HG02678 (cell line): ENCODE results near the gene CBX2.

Experiments
- ATAC-seq: cut with Tn5 transposase; IDR thresholded peaks from one replicate; pipeline ENCODE4 v1.9.1; 2021; ENCODE audit warnings: mild to moderate bottlenecking, moderate library complexity; ENCODE audit not compliant: unreplicated experiment

The CBX2 gene

DNA sequence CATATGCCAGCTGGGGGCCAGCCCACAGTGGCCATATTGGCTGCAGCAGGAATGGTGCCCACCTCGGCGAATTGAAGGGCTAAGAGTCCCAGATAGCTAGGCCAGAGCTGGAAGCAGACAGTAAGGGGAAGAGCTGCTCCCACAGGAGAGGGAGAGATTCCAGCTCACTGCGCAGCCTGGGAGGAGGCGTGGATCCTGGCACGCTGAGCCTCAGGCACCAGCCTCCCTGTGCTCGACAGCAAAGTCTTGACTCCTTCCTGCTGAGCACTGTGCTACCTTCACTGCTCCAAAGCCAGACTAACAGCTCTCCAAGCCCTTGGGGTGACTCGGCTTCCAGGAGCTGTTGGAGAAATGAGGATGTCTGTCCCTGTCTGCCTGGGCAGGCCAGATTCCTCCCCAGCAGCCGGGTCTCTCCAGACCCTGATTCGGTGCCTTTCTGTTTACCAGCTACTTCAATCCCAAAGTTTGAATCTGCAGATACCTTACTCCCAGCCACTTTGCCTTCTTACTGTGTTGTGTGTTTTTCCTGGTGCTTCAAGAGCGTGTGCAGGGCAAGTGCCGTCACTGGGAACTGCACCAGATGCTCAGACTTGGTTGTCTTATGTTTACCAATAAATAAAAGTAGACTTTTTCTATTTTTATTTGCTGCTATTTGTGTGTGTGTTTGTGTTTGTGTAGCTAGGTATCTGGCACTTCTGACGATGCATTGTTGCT lies 9.1 kb downstream of the CBX2 start:
- no peak for ATAC-seq

DNA sequence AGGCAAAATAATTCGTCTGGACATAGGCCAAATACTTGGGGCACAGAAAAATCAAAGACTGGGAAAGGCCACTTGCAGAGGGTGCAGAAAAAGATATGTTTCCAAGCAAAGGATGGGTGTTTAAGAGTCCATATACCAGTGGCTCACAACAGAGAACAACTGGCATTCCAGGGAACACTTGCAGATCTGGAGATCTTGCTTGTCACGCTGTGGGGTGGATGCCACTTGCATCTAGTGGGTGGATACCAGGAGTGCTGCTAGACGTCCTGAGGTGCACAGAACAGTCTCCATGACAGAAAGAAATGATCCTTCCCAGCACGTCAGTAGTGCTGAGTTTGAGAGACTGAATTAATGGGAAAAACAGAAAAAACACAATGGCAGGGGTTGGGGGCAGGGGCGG lies 10.5 kb downstream of the CBX2 start:
- ATAC-seq: no peak

DNA sequence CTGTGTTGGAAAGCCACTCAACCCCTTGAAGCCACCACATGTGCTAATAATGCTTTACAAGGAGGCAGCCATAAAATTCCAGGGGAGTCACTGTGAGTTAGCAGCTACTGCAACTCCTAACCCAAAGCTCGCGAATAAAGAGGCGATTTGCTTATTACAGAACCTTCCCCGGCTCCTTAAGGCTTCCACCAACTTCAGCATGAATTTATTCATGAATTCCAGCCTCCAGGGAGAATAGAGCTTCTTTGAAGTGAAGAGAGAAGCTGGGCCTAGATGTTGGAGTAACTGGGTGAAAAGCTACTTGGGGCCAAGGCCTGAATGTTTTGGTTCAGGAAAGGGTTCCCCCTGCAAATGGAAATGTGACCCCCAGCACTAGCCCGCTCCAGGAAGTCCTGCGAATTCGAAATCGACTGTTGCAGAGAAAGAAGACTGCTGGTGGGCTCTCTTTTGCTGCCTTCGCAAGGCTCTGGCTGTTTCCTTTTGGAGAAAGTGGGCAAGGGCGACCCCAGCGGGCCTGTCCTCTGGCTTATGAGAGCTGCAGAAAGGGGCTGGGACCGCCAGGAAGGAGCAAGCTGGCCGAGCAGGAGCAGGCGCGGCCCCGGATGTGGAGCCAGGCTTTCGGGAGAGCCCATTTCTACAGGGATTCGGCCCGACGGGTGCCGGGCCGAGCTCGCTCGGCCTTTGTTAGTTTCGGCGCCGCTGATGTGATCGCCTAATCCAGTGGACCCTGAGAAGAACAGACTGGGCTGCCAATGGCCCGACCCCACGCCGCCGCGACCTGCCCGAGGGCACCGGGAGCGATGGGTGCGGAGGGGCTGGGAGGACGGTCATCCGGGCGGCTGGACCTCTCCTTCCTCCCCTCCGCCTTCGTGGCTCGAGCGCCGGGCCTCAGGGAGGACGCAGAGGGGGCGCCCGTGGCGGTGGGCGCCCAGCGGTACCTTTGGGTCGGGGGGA lies 11.3 kb downstream of the CBX2 start:
- no peak for ATAC-seq

DNA sequence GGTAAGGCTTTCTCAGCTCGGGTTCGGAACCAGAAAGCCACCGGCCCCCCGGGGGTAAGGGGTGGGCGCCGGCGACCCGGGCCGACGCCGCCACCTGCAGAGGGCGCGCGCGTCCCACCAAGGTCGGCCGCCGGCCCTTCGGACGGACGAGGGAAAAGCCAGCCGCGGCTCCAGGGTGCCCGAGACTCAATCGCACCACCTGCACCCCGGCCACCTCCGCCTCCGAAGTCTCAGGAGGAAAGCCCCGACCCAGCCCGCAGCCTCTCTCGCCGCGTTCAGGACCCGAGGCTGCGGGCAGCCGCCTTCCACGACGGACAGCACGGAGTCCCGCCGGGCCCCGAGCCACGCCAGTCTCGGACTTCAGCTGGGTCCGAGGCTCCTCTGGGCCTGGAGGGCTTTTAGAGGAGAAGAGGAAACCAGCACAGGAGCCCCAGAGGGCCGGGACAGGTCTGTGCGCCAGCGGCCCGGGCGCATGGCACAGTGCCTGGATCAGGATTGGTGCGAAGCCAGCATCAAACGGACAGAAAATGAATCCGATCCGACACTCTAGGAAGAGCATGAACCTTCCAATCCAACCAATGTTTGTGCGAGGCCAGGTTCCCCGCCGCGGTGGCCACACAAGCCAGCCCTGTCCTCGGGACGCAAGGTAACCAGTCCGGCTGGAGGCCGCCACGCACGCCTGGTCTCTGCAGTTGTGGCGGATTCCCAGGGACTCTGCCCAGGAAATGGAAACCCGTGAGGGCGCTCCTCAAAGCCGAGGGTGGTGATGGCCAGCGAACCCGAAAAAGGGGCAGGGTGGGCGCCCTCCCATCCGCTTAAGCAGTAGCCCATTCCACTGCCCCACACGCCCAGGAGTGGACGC lies 12.2 kb downstream of the CBX2 start:
- ATAC-seq: no peak

DNA sequence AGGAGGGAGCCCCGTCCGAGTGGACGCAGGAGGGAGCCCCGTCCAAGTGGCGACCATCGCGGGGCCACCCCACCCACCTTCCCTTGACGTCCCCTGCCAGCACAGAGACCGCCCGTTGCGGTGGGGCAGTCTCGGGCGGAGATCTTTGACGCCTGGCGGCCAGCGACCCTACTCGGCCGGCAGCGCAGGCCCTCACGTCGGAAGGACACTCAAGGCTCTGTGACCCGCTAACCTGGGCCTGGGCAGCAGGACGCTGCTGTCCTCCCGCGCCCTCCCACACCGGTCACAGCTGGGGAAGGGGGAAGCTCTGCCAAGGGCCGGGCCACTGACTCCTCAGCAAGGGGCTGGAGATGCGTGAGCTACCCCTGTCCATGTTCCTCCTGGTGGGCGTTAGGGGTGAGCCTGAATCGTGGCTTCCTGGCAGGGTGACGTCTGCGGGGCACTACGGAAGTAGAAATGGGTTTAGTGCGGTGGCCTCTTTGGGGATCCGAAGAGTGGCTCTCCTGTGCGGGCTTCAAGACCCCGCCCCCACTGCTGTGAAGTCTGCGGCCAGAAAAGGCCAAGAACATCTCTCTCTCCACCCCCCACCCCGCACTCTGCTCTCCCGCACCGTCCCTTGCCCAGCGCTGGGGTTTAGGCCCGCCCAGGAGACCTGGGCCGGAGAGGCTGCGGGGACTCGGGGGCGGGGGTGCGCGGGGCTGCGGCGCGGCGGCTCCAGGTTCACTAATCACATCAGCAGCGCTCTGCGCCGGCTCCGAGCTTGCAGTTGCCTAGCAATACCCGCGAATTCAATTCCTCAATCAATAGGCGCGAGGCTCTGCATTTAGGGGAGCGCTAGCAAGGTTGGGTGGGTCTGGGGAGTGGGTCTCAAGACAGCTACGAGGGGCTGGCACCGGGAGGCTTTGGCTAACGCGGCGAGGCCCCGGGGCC lies 13.1 kb downstream of the CBX2 start:
- ATAC-seq: no peak

DNA sequence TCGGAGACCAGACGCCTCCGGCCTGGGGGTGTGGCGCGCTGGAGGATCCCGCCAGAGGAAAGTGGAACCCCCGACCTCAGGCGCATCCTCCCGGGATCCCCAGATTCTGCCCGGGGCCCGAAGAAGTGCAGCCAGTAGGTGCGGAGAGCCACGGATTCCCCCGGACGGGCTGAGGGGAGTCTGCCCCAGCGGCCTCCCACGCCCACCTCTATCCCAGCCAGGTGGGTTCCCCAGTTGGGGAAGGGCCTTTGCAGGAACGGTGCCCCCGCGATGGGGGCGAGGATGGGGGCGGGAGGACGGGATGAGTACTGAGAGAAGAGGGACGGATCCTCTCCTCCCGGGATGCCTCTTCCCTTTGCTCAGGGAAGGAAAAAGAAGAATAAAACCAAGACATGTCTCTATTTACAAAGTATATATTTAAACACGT lies 13.8 kb downstream of the CBX2 start:
- no peak for ATAC-seq

DNA sequence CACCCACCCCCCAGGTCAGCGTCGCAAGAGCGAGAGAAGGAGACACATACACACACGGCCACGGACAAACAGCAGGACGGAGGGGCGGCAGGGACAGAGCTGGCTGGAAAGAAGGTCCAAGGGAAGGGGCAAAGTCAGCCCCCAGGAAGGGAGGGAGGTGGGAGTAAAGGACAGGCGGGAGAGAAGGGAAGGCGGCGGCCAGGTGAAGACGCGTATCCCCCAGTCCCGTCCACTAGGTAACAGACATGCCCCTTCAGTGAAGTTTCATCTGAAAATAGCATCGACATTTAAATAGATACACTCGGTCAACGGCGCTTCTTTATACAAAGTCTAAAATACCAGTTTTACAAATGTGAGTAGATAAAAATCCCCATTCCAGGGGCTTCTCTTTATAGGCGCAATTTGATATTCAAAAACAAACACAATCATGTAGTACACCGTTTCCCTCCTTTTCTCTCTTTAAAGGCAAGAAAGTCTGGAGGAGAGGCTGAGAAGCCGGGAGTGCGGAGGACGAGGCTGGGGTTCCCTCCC lies 14.5 kb downstream of the CBX2 start:
- no peak for ATAC-seq

DNA sequence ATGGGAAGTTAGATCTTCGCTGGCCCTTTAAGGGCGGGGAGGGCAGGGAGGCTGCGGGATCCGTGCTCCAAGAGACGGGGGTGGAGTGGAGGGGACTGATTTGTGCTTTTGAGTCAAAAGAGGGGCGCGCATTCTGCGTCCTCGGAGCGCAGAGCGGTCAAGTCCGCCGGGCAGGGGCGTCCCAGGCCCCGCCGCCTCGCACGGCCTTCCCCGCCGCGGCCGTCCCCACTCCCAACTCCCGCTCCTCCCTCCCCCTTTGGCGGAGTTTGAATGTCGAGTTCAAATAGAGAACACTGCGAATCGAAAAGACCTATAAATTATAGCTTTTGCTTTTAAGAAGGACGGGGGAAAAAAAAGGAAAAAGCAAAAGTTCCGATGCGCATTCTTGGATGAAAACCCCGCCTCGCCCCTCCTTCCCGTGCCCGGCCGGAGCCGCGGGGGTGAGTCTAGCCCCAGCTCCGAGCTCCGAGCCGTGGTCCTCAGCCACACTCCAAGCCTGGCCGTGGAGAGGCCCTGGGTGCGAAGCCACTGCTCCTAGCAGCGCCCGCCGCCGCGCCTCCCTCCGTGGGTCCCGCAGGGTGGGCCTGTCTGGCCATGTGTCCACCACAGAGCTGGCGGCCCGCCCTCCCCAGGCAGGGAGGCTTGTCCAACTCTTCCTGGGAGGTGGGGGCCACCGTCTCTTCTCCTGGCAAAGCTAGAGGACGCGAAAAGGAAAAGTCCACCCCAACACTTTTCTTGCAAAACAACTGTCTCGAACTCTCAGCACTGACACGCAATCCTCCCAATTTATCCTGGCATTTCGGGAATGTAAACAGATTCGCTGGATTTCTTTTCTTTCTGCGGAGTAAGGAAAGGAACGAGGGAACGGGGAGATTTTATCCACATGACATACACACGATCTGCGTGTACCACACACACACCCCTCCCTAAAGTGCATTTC lies 15.3 kb downstream of the CBX2 start:
- no peak for ATAC-seq

DNA sequence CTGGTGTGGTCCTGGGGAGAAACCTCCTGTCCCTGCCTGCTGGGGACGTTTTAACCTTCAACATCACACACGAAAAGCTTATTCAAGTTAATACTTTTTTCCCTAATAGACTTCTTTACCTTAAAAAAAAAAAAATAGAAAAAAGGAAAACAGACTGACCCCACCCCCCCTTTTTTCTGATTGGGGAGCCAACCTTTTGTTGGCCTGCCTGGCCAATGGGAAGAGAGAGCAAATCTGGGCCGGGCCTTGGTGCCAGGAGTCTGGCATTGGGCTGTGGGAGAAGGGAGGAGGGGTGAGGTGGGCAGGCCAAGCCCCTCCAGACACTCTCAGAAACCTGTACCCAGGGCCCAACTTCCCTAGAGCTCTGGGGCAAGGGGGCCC lies 16.0 kb downstream of the CBX2 start:
- ATAC-seq: no peak

DNA sequence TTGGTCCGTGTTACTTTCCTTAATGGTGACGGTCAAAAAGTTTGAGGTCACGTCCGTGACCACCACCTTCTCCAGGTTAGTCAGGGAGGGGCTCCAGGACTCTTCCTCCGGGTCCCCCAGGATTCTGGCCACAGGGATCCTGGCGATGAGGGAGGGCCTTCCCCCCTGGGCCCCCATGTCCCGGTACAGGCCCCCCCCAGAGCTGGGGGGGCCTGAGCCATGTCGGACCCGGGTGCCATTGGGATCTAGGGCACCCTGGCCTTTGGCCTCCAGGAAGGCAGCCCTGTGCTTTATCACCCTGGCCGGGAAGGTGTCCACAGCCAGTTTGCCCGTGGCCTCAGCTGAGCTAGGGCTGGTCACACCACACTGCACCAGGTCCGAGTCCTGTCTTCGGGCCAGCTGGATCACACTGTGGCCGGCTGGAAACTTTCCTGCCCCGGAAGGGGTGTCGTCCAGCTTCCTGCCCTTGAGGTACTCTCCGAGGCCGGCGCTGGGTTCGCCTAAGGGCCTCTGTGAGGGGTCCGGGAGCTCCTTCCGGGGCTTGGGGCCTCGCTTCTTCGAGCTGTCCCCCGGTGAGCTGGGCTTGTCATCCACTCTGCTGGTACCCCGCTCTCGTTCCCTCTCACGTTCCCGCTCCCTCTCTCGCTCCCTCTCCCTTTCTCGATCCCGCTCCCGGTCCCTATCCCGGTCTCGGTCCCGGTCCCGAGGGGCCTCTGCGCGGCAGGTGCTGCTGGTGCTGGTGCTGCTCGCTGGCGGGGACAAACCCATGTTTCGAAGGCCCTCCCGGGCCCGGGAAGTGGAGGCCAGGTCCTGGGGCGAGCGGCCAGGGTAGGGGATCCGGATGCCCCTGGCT lies 16.9 kb downstream of the CBX2 start:
- no peak for ATAC-seq

DNA sequence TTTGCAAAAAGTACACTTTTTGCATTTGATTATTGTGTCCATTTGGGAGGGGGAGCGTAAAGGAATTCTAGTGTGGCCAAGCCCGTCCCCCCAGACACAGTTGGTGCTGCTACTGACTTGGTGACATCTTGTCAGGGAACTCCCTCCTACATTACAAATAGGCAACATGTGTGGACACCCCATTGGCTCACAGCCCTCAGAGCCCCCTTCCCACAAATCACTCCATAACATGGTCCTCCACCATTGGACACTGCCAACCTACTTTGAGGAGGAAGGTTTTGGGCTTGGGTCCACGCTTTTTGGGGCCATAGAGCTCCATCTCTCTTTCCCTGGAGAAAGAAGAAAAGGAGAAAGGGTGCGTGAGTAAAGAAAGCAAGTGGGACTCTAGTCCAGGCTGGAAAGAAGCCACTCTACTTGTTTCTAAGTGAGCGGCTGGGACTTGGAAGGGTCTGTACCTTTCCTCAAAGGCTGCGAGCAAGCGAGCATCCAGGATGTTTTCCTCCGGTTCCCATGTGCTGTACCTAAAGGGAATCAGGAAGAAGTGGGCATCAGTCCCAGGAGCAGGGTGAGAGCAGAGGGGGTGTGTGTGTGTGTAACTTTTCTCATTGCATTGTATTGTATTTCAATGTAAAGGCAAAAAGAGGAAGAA lies 18.0 kb downstream of the CBX2 start:
- no peak for ATAC-seq

DNA sequence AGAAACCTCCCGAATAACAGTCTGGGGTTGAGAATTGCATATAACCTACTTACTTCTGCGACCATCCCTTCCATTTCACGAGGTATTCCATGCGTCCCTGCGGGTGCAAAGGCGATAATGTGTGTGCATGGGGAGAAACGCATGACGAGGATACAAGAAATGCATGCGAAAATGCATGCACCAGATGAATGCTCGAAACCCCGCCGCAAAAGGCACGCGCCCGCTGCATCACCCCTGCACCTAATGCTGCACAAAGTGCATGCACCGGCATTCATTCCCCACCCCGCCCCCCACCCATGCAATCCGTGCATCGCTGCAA lies 18.5 kb downstream of the CBX2 start:
- ATAC-seq: no peak

DNA sequence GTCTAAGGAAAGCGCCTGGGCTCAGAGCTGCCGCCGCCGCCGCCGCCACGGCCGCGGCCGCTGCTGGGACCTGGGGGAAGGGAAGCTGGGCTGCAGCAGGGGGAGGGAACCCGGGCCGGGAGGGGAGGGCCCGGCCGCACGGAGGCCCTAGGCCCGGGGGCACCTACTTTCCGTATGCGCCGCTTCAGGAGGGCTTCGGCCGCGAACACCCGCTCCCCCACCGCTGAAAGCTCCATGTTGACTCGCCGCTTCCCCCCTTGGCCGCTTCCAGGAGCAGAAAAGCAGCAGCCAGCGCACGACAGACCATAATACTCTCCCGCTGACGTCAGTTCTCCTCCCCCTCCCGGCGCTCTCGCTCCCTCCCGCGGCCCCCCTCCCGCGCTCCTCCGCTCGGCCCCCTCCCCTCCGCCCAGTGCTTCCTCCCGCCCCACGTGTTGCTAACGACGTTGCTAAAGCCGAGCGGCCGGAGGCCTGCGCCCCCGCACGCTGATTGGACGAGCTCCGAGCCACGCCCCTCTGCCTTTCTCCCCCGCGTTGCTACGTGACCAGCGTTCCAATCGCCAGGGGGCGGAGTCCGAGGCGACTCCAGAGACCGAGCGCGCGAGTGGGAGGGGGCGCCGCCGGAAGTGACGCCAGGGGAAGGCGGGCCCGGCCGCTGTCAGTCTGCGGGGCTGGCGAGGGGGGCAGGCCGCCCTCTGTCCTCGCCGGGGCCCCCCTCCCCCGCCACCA lies 19.0 kb downstream of the CBX2 start, which contains the start of gene CBX8:
Gene CBX8, minus strand, starts transcription at position 315 of the 729 bp plus-strand sequence. Its CDS starts 79 bp downstream, at position 236.
- ATAC-seq: peak; percentile 89

DNA sequence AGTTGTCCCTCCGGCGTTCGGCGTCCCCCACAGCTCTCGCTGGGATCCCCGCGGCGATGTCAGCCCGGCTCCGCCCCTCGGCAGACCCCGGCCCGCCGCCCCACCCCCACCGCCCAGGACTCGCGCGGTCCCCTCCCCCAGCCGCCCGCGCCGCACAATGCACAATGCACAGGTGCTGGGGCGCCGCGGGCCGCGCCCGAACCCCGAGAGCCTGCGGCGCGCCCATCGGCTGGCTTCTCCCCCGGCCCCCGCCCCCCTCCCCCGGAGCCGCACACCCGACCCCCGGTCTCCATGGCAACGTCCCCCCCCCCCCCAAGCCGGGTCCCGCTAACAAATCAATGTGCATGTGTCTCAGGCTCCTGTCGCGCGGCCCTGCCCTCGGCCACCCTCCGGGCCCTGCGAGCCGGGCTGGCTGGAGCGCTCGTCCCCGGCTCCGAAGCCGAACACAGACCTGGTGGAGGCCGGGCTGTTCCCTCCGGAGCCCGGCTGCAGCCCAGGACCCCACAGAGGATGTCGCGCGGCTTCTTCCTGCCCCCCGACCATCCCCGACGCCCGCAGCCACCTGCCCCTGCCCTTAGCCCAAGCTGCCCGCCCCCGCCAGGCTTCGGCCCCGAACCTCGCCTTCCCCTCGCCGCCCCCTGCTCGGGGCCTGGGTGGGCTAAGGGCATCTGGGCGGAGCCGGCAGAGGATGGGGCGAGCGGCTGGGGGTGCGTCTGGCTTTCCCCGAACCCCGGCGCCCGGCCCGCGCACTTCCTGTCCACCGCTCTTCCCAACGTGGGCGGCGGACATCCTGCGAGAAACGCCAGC lies 19.7 kb downstream of the CBX2 start:
- no peak for ATAC-seq

DNA sequence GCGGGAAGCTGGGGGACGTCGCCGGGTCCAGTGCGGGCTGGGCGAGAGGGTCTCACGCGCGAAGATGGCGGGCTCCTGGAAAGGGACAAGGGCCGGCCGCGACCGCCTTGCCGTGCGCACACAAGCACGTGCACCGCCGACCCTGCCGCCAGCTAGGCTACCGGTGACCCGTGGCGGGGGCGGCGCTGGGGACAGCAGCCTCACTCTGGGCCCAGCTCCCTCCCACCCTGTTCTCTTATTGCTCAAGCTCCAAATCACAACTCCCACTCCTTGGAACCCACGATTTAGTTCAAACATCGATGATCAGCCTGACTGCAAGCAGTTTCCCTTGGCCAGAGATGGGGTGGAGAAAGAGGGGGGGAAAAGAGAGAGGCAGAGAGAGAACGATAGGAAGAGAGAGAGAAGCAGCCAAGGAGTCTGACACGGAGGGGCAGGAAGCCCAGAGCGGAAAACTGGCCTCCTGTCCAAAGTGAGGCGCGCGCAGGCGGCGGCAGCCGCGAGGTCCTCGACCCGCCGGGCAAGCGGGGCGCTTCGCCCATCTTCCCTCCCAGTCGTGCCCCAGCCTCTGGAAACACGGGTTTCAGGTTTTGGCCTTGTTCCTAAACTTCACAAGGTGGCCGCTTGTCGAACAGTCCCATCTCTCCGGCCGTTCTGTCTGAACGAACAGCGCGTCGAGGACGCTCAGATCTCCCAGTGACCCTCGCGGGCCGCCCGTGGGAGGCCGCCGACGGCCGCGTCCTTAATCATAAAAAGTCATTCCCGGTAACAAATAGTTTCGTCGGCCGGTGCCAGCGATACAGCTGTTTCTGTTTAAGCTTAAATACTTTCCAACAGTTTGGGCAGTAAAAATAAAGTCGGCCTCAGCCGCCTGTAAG lies 20.6 kb downstream of the CBX2 start:
- no peak for ATAC-seq
